ENCODE measurements around the gene DCTN2. TPM values are rescaled to one million over a fixed set of nuclear protein-coding genes. Genes with fewer than 3 reads are reported as not detected.
A peak's percentile ranks its signal among the peaks of the same experiment; 100 is the strongest.

DCTN2 gene
- total RNA-seq, 1 donor from 2014 or later: 78.9 TPM

- Mint-ChIP-seq H3K27me3 (peaks cover 25% of the 10 kb centered on the region), H3K27ac (no peak overlapping the region), H3K4me3 (peak overlapping the region; percentile 81), H3K4me1 (peaks cover 32% of the 10 kb centered on the region), H3K36me3 (ENCODE audit: low read depth) (peaks cover 5% of the 10 kb centered on the region), H3K9me3 (no peaks in the 10 kb centered on the region)
- intact Hi-C loops (cut with micrococcal nuclease): no loop called here
- DNase-seq: no peak
Observed at GRCh38 chr12:57550641-57551549, 3.9 kb upstream of the DCTN2 start.

GRCh38 chr12:57549909-57550640 is 3.1 kb upstream of the DCTN2 start, which contains the start of gene KIF5A:
KIF5A (plus strand) TSS chr12:57550044; CDS start chr12:57550272, 228 bp downstream.
- no peak within 1 kb of the TSS for H3K27ac Mint-ChIP-seq
- intact Hi-C loops (cut with micrococcal nuclease): loop anchor here (5.0 kb wide), 1 partner anchor 142 kb away; the partner anchor contains the start of gene OS9

GRCh38 chr12:57549203-57549908 is 2.4 kb upstream of the DCTN2 start:
- peak overlapping the region; percentile 81 for H3K4me3 Mint-ChIP-seq
- peaks cover 42% of the 10 kb centered on the region for H3K4me1 Mint-ChIP-seq
- no peaks in the 10 kb centered on the region for H3K9me3 Mint-ChIP-seq
- H3K27me3 Mint-ChIP-seq: peaks cover 23% of the 10 kb centered on the region
- no peak overlapping the region for H3K27ac Mint-ChIP-seq
- no peak for DNase-seq
- intact Hi-C loops (cut with micrococcal nuclease): loop anchor here (5.0 kb wide), 1 partner anchor 143 kb away; the partner anchor contains the start of gene OS9
- peaks cover 12% of the 10 kb centered on the region for H3K36me3 Mint-ChIP-seq (ENCODE audit: low read depth)

More at GRCh38 chr12:57549909-57550640, 3.1 kb upstream of the DCTN2 start, which contains the start of gene KIF5A:
- H3K4me1 Mint-ChIP-seq: peaks cover 39% of the 10 kb centered on the region
- peak; percentile 92 for DNase-seq
- peak within 1 kb of the TSS; percentile 81 for H3K4me3 Mint-ChIP-seq
- peaks cover 25% of the 10 kb centered on the region for H3K27me3 Mint-ChIP-seq
- peaks cover 8% of the 10 kb centered on the region for H3K36me3 Mint-ChIP-seq (ENCODE audit: low read depth)
- no peaks in the 10 kb centered on the region for H3K9me3 Mint-ChIP-seq

GRCh38 chr12:57548488-57548887 is 1.5 kb upstream of the DCTN2 start:
- Mint-ChIP-seq H3K36me3 (ENCODE audit: low read depth) (peaks cover 12% of the 10 kb centered on the region), H3K9me3 (no peaks in the 10 kb centered on the region), H3K4me3 (no peak overlapping the region), H3K4me1 (peaks cover 44% of the 10 kb centered on the region), H3K27me3 (peaks cover 21% of the 10 kb centered on the region), H3K27ac (no peak overlapping the region)
- DNase-seq: no peak
- intact Hi-C loops (cut with micrococcal nuclease): loop anchor here (5.0 kb wide), 1 partner anchor 144 kb away; the partner anchor contains the start of gene OS9

GRCh38 chr12:57548013-57548315 is 972 bp upstream of the DCTN2 start:
- no peaks in the 10 kb centered on the region for H3K9me3 Mint-ChIP-seq
- H3K27me3 Mint-ChIP-seq: peaks cover 21% of the 10 kb centered on the region
- H3K36me3 Mint-ChIP-seq (ENCODE audit: low read depth): peaks cover 12% of the 10 kb centered on the region
- DNase-seq: no peak
- intact Hi-C loops (cut with micrococcal nuclease): loop anchor here (5.0 kb wide), 1 partner anchor 144 kb away; the partner anchor contains the start of gene OS9
- no peak overlapping the region for H3K4me3 Mint-ChIP-seq
- no peak overlapping the region for H3K27ac Mint-ChIP-seq
- peaks cover 44% of the 10 kb centered on the region for H3K4me1 Mint-ChIP-seq

- Mint-ChIP-seq H3K36me3 (ENCODE audit: low read depth) (peaks cover 14% of the 10 kb centered on the region), H3K27me3 (peaks cover 21% of the 10 kb centered on the region), H3K4me1 (peaks cover 42% of the 10 kb centered on the region), H3K27ac (peak overlapping the region; percentile 94), H3K9me3 (no peaks in the 10 kb centered on the region), H3K4me3 (peak overlapping the region; percentile 96)
- intact Hi-C loops (cut with micrococcal nuclease): loop anchor here (1.0 to 5.0 kb wide), 3 partner anchors 27 to 145 kb away; partner anchors contain the start of genes DDIT3 and OS9
- no peak for DNase-seq
Observed at GRCh38 chr12:57547288-57548012, 458 bp upstream of the DCTN2 start.

GRCh38 chr12:57545809-57546437 is 1.1 kb downstream of the DCTN2 start:
- intact Hi-C loops (cut with micrococcal nuclease): loop anchor here (5.0 kb wide), 1 partner anchor 146 kb away; the partner anchor contains the start of gene OS9
- H3K27ac Mint-ChIP-seq: peak overlapping the region; percentile 94
- no peak for DNase-seq
- H3K36me3 Mint-ChIP-seq (ENCODE audit: low read depth): peaks cover 18% of the 10 kb centered on the region
- H3K27me3 Mint-ChIP-seq: peaks cover 18% of the 10 kb centered on the region
- peaks cover 42% of the 10 kb centered on the region for H3K4me1 Mint-ChIP-seq
- H3K9me3 Mint-ChIP-seq: no peaks in the 10 kb centered on the region
- peak overlapping the region; percentile 96 for H3K4me3 Mint-ChIP-seq

- peaks cover 7% of the 10 kb centered on the region for H3K27me3 Mint-ChIP-seq
- peaks cover 26% of the 10 kb centered on the region for H3K4me1 Mint-ChIP-seq
- DNase-seq: no peak
- no peak overlapping the region for H3K4me3 Mint-ChIP-seq
- H3K36me3 Mint-ChIP-seq (ENCODE audit: low read depth): peaks cover 28% of the 10 kb centered on the region
- H3K9me3 Mint-ChIP-seq: no peaks in the 10 kb centered on the region
- H3K27ac Mint-ChIP-seq: no peak overlapping the region
- intact Hi-C loops (cut with micrococcal nuclease): no loop called here
Observed at GRCh38 chr12:57543581-57543980, 3.4 kb downstream of the DCTN2 start.

GRCh38 chr12:57541717-57542116 is 5.3 kb downstream of the DCTN2 start:
- H3K36me3 Mint-ChIP-seq (ENCODE audit: low read depth): peaks cover 34% of the 10 kb centered on the region
- DNase-seq: no peak
- H3K27ac Mint-ChIP-seq: no peak overlapping the region
- no peaks in the 10 kb centered on the region for H3K9me3 Mint-ChIP-seq
- H3K4me3 Mint-ChIP-seq: no peak overlapping the region
- H3K4me1 Mint-ChIP-seq: peaks cover 21% of the 10 kb centered on the region
- intact Hi-C loops (cut with micrococcal nuclease): no loop called here
- no peaks in the 10 kb centered on the region for H3K27me3 Mint-ChIP-seq

GRCh38 chr12:57541001-57541400 is 6.0 kb downstream of the DCTN2 start:
- Mint-ChIP-seq H3K27me3 (no peaks in the 10 kb centered on the region), H3K4me3 (no peak overlapping the region), H3K27ac (no peak overlapping the region), H3K4me1 (peaks cover 17% of the 10 kb centered on the region), H3K9me3 (no peaks in the 10 kb centered on the region), H3K36me3 (ENCODE audit: low read depth) (peaks cover 30% of the 10 kb centered on the region)
- DNase-seq: no peak
- intact Hi-C loops (cut with micrococcal nuclease): no loop called here

- Mint-ChIP-seq H3K4me3 (no peak overlapping the region), H3K9me3 (no peaks in the 10 kb centered on the region), H3K36me3 (ENCODE audit: low read depth) (peaks cover 30% of the 10 kb centered on the region), H3K27ac (peak overlapping the region; percentile 48), H3K4me1 (peaks cover 6% of the 10 kb centered on the region), H3K27me3 (no peaks in the 10 kb centered on the region)
- DNase-seq: no peak
- intact Hi-C loops (cut with micrococcal nuclease): no loop called here
Observed at GRCh38 chr12:57539134-57539768, 7.7 kb downstream of the DCTN2 start.

GRCh38 chr12:57536597-57536942 is 10.4 kb downstream of the DCTN2 start:
- H3K27me3 Mint-ChIP-seq: no peaks in the 10 kb centered on the region
- no peak overlapping the region for H3K4me3 Mint-ChIP-seq
- H3K4me1 Mint-ChIP-seq: peaks cover 2% of the 10 kb centered on the region
- intact Hi-C loops (cut with micrococcal nuclease): no loop called here
- peaks cover 46% of the 10 kb centered on the region for H3K36me3 Mint-ChIP-seq (ENCODE audit: low read depth)
- H3K9me3 Mint-ChIP-seq: no peaks in the 10 kb centered on the region
- H3K27ac Mint-ChIP-seq: no peak overlapping the region
- no peak for DNase-seq
